IPS DF 19.7 (cell line): Measurements from ENCODE around the gene KRT26.
"Not testable (repeated sequence)": the region's sequence is repeated elsewhere in the genome, so short reads cannot be mapped to it uniquely, and the experiment has no call there.

Experiments used
- DNase-seq: peaks from one replicate; pipeline ENCODE4 v3.0.0-alpha.2; 2013; ENCODE audit warnings: low read depth, low spot score

KRT26 gene

GRCh38 chr17:40772101-40772500 is at the start of gene KRT26:
TSS of gene KRT26 (minus strand) at chr17:40772201. CDS start at chr17:40772113, 88 bp downstream.
- no peak for DNase-seq

- DNase-seq = no peak
These were observed 49.5 kb upstream of the KRT26 start for GRCh38 chr17:40821536-40821935.

- no peak for DNase-seq
These were observed 48.3 kb upstream of the KRT26 start for GRCh38 chr17:40820228-40820838.

GRCh38 chr17:40819528-40820125 is 47.6 kb upstream of the KRT26 start:
- DNase-seq = no peak

GRCh38 chr17:40818733-40819527 is 46.9 kb upstream of the KRT26 start:
- no peak for DNase-seq

GRCh38 chr17:40818343-40818732 is 46.3 kb upstream of the KRT26 start:
- DNase-seq = no peak

GRCh38 chr17:40817103-40817682 is 45.2 kb upstream of the KRT26 start:
- no peak for DNase-seq

- no peak for DNase-seq
These were observed 44.6 kb upstream of the KRT26 start for GRCh38 chr17:40816569-40816968.

GRCh38 chr17:40815381-40815780 is 43.4 kb upstream of the KRT26 start:
- no peak for DNase-seq

- DNase-seq = not testable (repeated sequence)
These were observed 42.7 kb upstream of the KRT26 start for GRCh38 chr17:40814657-40815056.

GRCh38 chr17:40813804-40814203 is 41.8 kb upstream of the KRT26 start:
- no peak for DNase-seq

GRCh38 chr17:40812639-40813038 is 40.6 kb upstream of the KRT26 start:
- DNase-seq = no peak

GRCh38 chr17:40810494-40810893 is 38.5 kb upstream of the KRT26 start:
- no peak for DNase-seq

- no peak for DNase-seq
These were observed 37.9 kb upstream of the KRT26 start for GRCh38 chr17:40809721-40810421.

GRCh38 chr17:40806131-40806530 is 34.1 kb upstream of the KRT26 start:
- DNase-seq = no peak

GRCh38 chr17:40803617-40804082 is 31.6 kb upstream of the KRT26 start:
- no peak for DNase-seq

- no peak for DNase-seq
These were observed 29.2 kb upstream of the KRT26 start for GRCh38 chr17:40801157-40801556.

GRCh38 chr17:40800381-40800780 is 28.4 kb upstream of the KRT26 start:
- no peak for DNase-seq

GRCh38 chr17:40799859-40800258 is 27.9 kb upstream of the KRT26 start, which contains the start of gene KRT28:
TSS of gene KRT28 (minus strand) at chr17:40799959. CDS start at chr17:40799893, 66 bp downstream.
- DNase-seq = no peak

- no peak for DNase-seq
These were observed 24.8 kb upstream of the KRT26 start for GRCh38 chr17:40796846-40797245.

- DNase-seq = no peak
These were observed 23.1 kb upstream of the KRT26 start for GRCh38 chr17:40795019-40795667.
